WTC11 (cell line): ENCODE results near the gene PRR7. TPM values are rescaled to one million over a fixed set of nuclear protein-coding genes. Genes with fewer than 3 reads are reported as not detected.

Experiments
- ATAC-seq: fragments of 200-7000 bp; cut with Tn5 transposase; 2 replicates; pipeline ENCODE4 v1.10.0; 2021; ENCODE audit warnings: mild to moderate bottlenecking, moderate library complexity
- CTCF ChIA-PET: fragments of 300-600 bp; sonication (Branson Sonifier 250); formaldehyde crosslinking; loops from one replicate; lab custom pipeline; 2021; ENCODE audit warnings: antibody characterized with exemption; lab: Charles Lee
- POLR2A ChIA-PET: fragments of 350-600 bp; sonication (Branson Sonifier 250); formaldehyde crosslinking; loops from one replicate; lab custom pipeline; 2021; ENCODE audit warnings: antibody characterized with exemption; lab: Charles Lee
- DNase-seq: peaks from one replicate; pipeline ENCODE4 v3.0.0; 2021; ENCODE audit warnings: low spot score
- H3K27ac Mint-ChIP-seq: 2 replicates; pipeline ENCODE4 v1.8.0; 2021; ENCODE audit warnings: mixed read lengths
- H3K27me3 Mint-ChIP-seq: 2 replicates; pipeline ENCODE4 v1.8.0; 2021; ENCODE audit warnings: low read depth, mild to moderate bottlenecking, moderate library complexity, mixed read lengths
- H3K36me3 Mint-ChIP-seq: 2 replicates; pipeline ENCODE4 v1.8.0; 2021; ENCODE audit warnings: mixed read lengths
- H3K4me1 Mint-ChIP-seq: 2 replicates; pipeline ENCODE4 v1.8.0; 2022; ENCODE audit warnings: mixed read lengths
- H3K4me3 Mint-ChIP-seq: 2 replicates; pipeline ENCODE4 v1.8.0; 2021; ENCODE audit warnings: mild to moderate bottlenecking, moderate library complexity, mixed read lengths
- H3K9me3 Mint-ChIP-seq: 2 replicates; pipeline ENCODE4 v1.8.0; 2021; ENCODE audit warnings: mixed read lengths
- AR ChIP-seq: fragments of 250-450 bp; sonication (Bioruptor Pico); IDR thresholded peaks from 2 replicates; pipeline ENCODE4 v1.9.0; 2021; ENCODE audit warnings: mild to moderate bottlenecking
- CTCF ChIP-seq: fragments of 200-600 bp; IDR thresholded peaks from 2 replicates; pipeline ENCODE4 v1.8.0; 2022; ENCODE audit warnings: antibody characterized with exemption
- EMX1 ChIP-seq: fragments of 250-450 bp; sonication (Bioruptor Pico); IDR thresholded peaks from 2 replicates; pipeline ENCODE4 v1.8.0; 2021; ENCODE audit warnings: mild to moderate bottlenecking
- FOXK1 ChIP-seq: sonication (generic); formaldehyde crosslinking; IDR thresholded peaks from 2 replicates; pipeline ENCODE4 v1.8.0; 2022; ENCODE audit warnings: mild to moderate bottlenecking, moderate library complexity, missing genetic modification reagents
- GRHL2 ChIP-seq: fragments of 250-450 bp; sonication (Bioruptor Pico); IDR thresholded peaks from 2 replicates; pipeline ENCODE4 v1.8.0; 2022; ENCODE audit warnings: mild to moderate bottlenecking, moderate library complexity; ENCODE audit not compliant: insufficient replicate concordance, severe bottlenecking
- HMGA2 ChIP-seq: fragments of 250-450 bp; sonication (Bioruptor Pico); IDR thresholded peaks from 2 replicates; pipeline ENCODE4 v1.4.0; 2021; ENCODE audit warnings: mild to moderate bottlenecking, moderate library complexity
- MAX ChIP-seq: sonication (generic); formaldehyde crosslinking; IDR thresholded peaks from 2 replicates; pipeline ENCODE4 v1.8.0; 2022; ENCODE audit warnings: mild to moderate bottlenecking, missing genetic modification reagents
- MYBL2 ChIP-seq: sonication (generic); formaldehyde crosslinking; IDR thresholded peaks from 2 replicates; pipeline ENCODE4 v1.8.1; 2023; ENCODE audit warnings: mild to moderate bottlenecking, moderate library complexity, missing genetic modification reagents
- NFATC4 ChIP-seq: fragments of 250-450 bp; sonication (Bioruptor Pico); IDR thresholded peaks from 2 replicates; pipeline ENCODE4 v1.9.0; 2021; ENCODE audit warnings: mild to moderate bottlenecking
- PRDM15 ChIP-seq: sonication (generic); formaldehyde crosslinking; IDR thresholded peaks from 2 replicates; pipeline ENCODE4 v1.8.0; 2022; ENCODE audit warnings: missing genetic modification reagents
- RELA ChIP-seq: sonication (generic); formaldehyde crosslinking; IDR thresholded peaks from 2 replicates; pipeline ENCODE4 v1.8.1; 2022; ENCODE audit warnings: missing genetic modification reagents, mild to moderate bottlenecking, borderline replicate concordance
- SP1 ChIP-seq: sonication (generic); formaldehyde crosslinking; conservative IDR thresholded peaks from 2 replicates; pipeline ENCODE4 v1.8.1; 2022; ENCODE audit warnings: missing genetic modification reagents
- TEAD4 ChIP-seq: sonication (generic); formaldehyde crosslinking; IDR thresholded peaks from 2 replicates; pipeline ENCODE4 v1.8.0; 2022; ENCODE audit warnings: mild to moderate bottlenecking, missing genetic modification reagents
- USF1 ChIP-seq: sonication (generic); formaldehyde crosslinking; IDR thresholded peaks from 2 replicates; pipeline ENCODE4 v1.8.0; 2022; ENCODE audit warnings: mild to moderate bottlenecking, missing genetic modification reagents
- ZBTB43 ChIP-seq: sonication (generic); formaldehyde crosslinking; IDR thresholded peaks from 2 replicates; pipeline ENCODE4 v1.8.1; 2023; ENCODE audit warnings: mild to moderate bottlenecking, missing genetic modification reagents
- ZNF416 ChIP-seq: fragments of 250-450 bp; sonication (Bioruptor Pico); IDR thresholded peaks from 2 replicates; pipeline ENCODE4 v1.9.0; 2021; ENCODE audit warnings: mild to moderate bottlenecking, inconsistent platforms
- ZNF423 ChIP-seq: fragments of 250-450 bp; sonication (Bioruptor Pico); IDR thresholded peaks from 2 replicates; pipeline ENCODE4 v2.1.2; 2022; ENCODE audit warnings: mild to moderate bottlenecking, moderate library complexity
- ZNF532 ChIP-seq: fragments of 250-450 bp; sonication (Bioruptor Pico); IDR thresholded peaks from 2 replicates; pipeline ENCODE4 v1.9.0; 2021; ENCODE audit warnings: mild to moderate bottlenecking, borderline replicate concordance
- total RNA-seq: library from RNA; stranded (reverse); gene quantifications from 3 replicates; pipeline ENCODE4 v1.2.3, GENCODE V29; 2021

The PRR7 gene
- total RNA-seq, 1 experiment from 2014 or later: 13.1 TPM

GRCh38 chr5:177496727-177497291 lies 50.2 kb downstream of the PRR7 start (continued):
- TF ChIP-seq TEAD4 (no peak), PRDM15 (CRISPR knock-in tag) (no peak), RELA (no peak), EMX1 (CRISPR knock-in tag) (peak; percentile 89)

GRCh38 chr5:177497292-177498012 lies 50.8 kb downstream of the PRR7 start, which contains the start of gene PDLIM7:
PDLIM7 (minus strand) TSS chr5:177497604; CDS start chr5:177496512, 1,092 bp downstream.
- peaks cover 37% of the 10 kb centered on the region for H3K4me1 Mint-ChIP-seq
- peak; percentile 71 for ATAC-seq
- no peak for TF ChIP-seq GRHL2
- TF ChIP-seq ZBTB43 (CRISPR knock-in tag): 0 out of 2 replicates have a peak, but pooled peaks have one; percentile 1
- TF ChIP-seq SP1 (CRISPR knock-in tag): peak; percentile 92
- TF ChIP-seq USF1 (CRISPR knock-in tag): 0 out of 2 replicates have a peak, but pooled peaks have one; percentile 31
- peak; percentile 67; the same call in 1 of the 2 replicates for TF ChIP-seq NFATC4 (CRISPR knock-in tag)
- TF ChIP-seq MYBL2: peak; percentile 41; the same call in 1 of the 2 replicates
- peak; percentile 52; the same call in 1 of the 2 replicates for TF ChIP-seq ZNF423 (CRISPR knock-in tag)
- peak; percentile 84; the same call in 1 of the 2 replicates for TF ChIP-seq AR
- TF ChIP-seq ZNF532: 0 out of 2 replicates have a peak, but pooled peaks have one; percentile 27
- peak; percentile 64 for TF ChIP-seq MAX (CRISPR knock-in tag)
- TF ChIP-seq FOXK1 (CRISPR knock-in tag): peak; percentile 4; the same call in 1 of the 2 replicates
- no peak for TF ChIP-seq CTCF
- 0 out of 2 replicates have a peak, but pooled peaks have one; percentile 72 for TF ChIP-seq ZNF416 (CRISPR knock-in tag)
- TF ChIP-seq HMGA2 (CRISPR knock-in tag): no peak

More at GRCh38 chr5:177497292-177498012, 50.8 kb downstream of the PRR7 start, which contains the start of gene PDLIM7:
- peak; percentile 97 for DNase-seq
- peaks cover 31% of the 10 kb centered on the region for H3K27me3 Mint-ChIP-seq
- H3K36me3 Mint-ChIP-seq: peaks cover 12% of the 10 kb centered on the region
- ChIA-PET POLR2A (interaction anchor here (0.6 to 3.9 kb wide), 15 partner anchors 9 to 195 kb away, joined by 3 to 53 read pairs (median 5); partner anchors contain the start of genes DBN1, DOK3, GRK6 and LMAN2), CTCF (interaction anchor here (0.7 to 11.2 kb wide), 15 partner anchors 9 to 190 kb away, joined by 3 to 230 read pairs (median 8); partner anchors contain the start of genes DBN1, DDX41 and DOK3)
- H3K27ac Mint-ChIP-seq: peak within 1 kb of the TSS; percentile 92; the same call in 1 of the 2 replicates
- peak within 1 kb of the TSS; percentile 80 for H3K4me3 Mint-ChIP-seq
- H3K9me3 Mint-ChIP-seq: no peaks in the 10 kb centered on the region
